GM19193 (cell line): ENCODE data around the gene ZNG1C.
"Not testable (repeated sequence)": the region's sequence is repeated elsewhere in the genome, so short reads cannot be mapped to it uniquely, and the experiment has no call there.

Experiments
- POLR2A ChIP-seq: IDR thresholded peaks from 4 replicates; pipeline ENCODE4 v1.6.1; 2011; ENCODE audit not compliant: insufficient read depth, insufficient read length; ENCODE audit errors: extremely low read depth

The ZNG1C gene

DNA sequence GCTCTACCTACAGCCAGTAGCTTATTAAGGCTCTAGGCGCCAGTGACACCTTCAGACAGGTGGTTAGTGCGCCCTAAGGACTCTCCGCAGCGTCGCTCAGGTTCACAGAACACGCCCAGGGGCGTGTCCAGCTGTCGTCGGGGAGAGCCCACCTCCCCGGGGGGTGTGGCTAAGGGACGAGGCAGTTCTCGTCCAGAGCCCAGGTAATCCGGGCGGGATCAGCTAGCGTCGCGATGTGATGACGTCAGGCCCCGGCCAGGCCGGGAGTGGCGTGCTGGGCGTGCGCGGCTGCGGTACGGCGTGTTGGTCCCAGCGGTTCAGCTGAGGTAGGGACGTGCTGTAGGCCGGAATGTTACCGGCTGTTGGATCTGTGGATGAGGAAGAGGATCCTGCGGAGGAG, at the start of gene ZNG1C:
ZNG1C (plus strand) TSS at position 301 of the 400 bp plus-strand sequence; CDS start at position 350, 49 bp downstream.
- not testable (repeated sequence) for TF ChIP-seq POLR2A

DNA sequence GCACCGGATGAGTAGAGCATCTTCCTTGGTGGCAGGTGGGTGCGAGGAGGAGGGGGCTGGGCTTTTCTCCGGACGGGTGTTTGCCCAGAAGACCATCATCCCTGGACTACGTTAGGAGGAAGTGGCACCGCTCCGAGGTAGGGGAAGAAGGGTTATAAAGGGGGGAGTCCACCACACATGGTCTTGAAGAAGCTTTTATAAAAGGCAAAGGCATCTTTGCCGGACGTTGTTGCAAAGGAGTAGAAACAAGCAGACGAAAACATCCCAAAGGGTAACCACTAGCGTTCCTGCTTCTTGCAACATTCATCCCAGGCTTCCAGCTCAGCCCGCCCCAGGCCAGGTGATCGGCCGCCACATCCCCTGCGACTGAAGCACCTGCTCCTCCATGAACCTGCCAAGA, 60.8 kb downstream of the ZNG1C start, which contains the start of gene FOXD4L3:
FOXD4L3 (plus strand) TSS at position 301 of the 400 bp plus-strand sequence; CDS start at position 386, 85 bp downstream.
- not testable (repeated sequence) for TF ChIP-seq POLR2A
